Stimulated activated CD4-positive, alpha-beta T cell treated with anti-CD3 and anti-CD28 coated beads, Interleukin-2, amount 100 ng/mL, for 24 hours (primary cell): Measurements from ENCODE around the gene STK32C.
"Not testable (repeated sequence)": the region's sequence is repeated elsewhere in the genome, so short reads cannot be mapped to it uniquely, and the experiment has no call there.

Experiments used
- DNase-seq, 2 donors: peaks; one replicate each; pipeline ENCODE4 v3.0.0-alpha.2; 2020

Gene STK32C

GRCh38 chr10:132279873-132280645 lies 27.7 kb downstream of the STK32C start:
- no peak for DNase-seq

GRCh38 chr10:132277311-132277741 lies 30.4 kb downstream of the STK32C start:
- no peak for DNase-seq

- no peak for DNase-seq
These were observed 31.0 kb downstream of the STK32C start for GRCh38 chr10:132276706-132277105.

- no peak for DNase-seq
These were observed 31.5 kb downstream of the STK32C start for GRCh38 chr10:132276179-132276675.

GRCh38 chr10:132275426-132276178 lies 32.1 kb downstream of the STK32C start:
- DNase-seq = no peak

GRCh38 chr10:132274986-132275385 lies 32.8 kb downstream of the STK32C start:
- no peak for DNase-seq

- DNase-seq = no peak
These were observed 33.2 kb downstream of the STK32C start for GRCh38 chr10:132274581-132274980.

GRCh38 chr10:132273966-132274365 lies 33.8 kb downstream of the STK32C start:
- DNase-seq = no peak

- no peak for DNase-seq
These were observed 34.3 kb downstream of the STK32C start for GRCh38 chr10:132273304-132273944.

- no peak for DNase-seq
These were observed 35.3 kb downstream of the STK32C start for GRCh38 chr10:132272231-132272971.

GRCh38 chr10:132271458-132272230 lies 36.1 kb downstream of the STK32C start:
- DNase-seq = no peak

- no peak for DNase-seq
These were observed 36.9 kb downstream of the STK32C start for GRCh38 chr10:132270721-132271457.

- no peak for DNase-seq
These were observed 37.5 kb downstream of the STK32C start for GRCh38 chr10:132270256-132270655.

- DNase-seq = no peak
These were observed 38.2 kb downstream of the STK32C start for GRCh38 chr10:132269266-132270230.

- not testable (repeated sequence) for DNase-seq
These were observed 39.8 kb downstream of the STK32C start for GRCh38 chr10:132267916-132268315.

GRCh38 chr10:132266594-132267161 lies 41.1 kb downstream of the STK32C start:
- DNase-seq = no peak

- no peak for DNase-seq
These were observed 41.8 kb downstream of the STK32C start for GRCh38 chr10:132265890-132266496.

GRCh38 chr10:132264966-132265889 lies 42.5 kb downstream of the STK32C start:
- DNase-seq = no peak
